ENCODE data around the gene SEPTIN12.

- TF ChIP-seq POLR2A (IDR thresholded peaks at IDR 0.05; ENCODE audit: low read depth, low read length) (no peak), CTCF (IDR thresholded peaks at IDR 0.05 in 2 of 3, conservative IDR thresholded peaks at IDR 0.05 in 1 of 3; ENCODE audit: control insufficient read depth in 2 of 3, extremely low read depth in 1 of 3, insufficient read depth in 1 of 3, low read depth in 3 of 3, low read length in 3 of 3) (no peak), REST (IDR thresholded peaks at IDR 0.05; ENCODE audit: low read depth, low read length) (no peak), ZNF274 (IDR thresholded peaks at IDR 0.05; ENCODE audit: insufficient read depth, insufficient read length) (no peak), PAX8 (IDR thresholded peaks at IDR 0.05) (no peak), KLF5 (IDR thresholded peaks at IDR 0.05; ENCODE audit: partially characterized antibody) (no peak)
Measured at GRCh38 chr16:4787068-4787467, 1.1 kb downstream of the SEPTIN12 start.
